SH-SY5Y (cell line): Measurements from ENCODE around the gene ROBO1.

Experiments
- GATA2 ChIP-seq: IDR thresholded peaks from 2 replicates; pipeline ENCODE4 v1.6.1; 2011; ENCODE audit warnings: mild to moderate bottlenecking, low read depth, low read length
- GATA3 ChIP-seq: IDR thresholded peaks from 2 replicates; pipeline ENCODE4 v1.6.1; 2011; ENCODE audit warnings: low read depth, mild to moderate bottlenecking, low read length, moderate library complexity

DNA sequence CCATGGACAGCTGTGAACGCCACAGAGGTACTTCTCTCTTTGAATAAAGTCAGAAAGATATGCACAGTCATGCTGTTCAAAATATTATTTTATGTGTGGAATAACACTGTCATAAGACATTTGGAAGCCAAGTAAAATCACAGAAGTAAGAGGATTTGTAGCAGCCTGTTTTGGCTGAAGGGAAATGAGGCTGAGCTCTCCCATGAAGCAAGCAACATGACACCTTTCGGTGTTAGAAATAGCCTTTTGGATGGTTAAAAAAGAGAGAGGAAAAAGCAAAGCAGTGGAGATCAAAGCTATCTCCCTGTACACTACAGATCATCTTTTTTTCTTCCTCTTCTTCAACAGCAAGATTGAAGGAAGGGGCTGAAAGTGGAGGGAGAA lies 755.3 kb downstream of the ROBO1 start:
- no peak for TF ChIP-seq GATA3
- TF ChIP-seq GATA2 = no peak
